Measurements from ENCODE around the gene NELFB.

Gene NELFB

DNA sequence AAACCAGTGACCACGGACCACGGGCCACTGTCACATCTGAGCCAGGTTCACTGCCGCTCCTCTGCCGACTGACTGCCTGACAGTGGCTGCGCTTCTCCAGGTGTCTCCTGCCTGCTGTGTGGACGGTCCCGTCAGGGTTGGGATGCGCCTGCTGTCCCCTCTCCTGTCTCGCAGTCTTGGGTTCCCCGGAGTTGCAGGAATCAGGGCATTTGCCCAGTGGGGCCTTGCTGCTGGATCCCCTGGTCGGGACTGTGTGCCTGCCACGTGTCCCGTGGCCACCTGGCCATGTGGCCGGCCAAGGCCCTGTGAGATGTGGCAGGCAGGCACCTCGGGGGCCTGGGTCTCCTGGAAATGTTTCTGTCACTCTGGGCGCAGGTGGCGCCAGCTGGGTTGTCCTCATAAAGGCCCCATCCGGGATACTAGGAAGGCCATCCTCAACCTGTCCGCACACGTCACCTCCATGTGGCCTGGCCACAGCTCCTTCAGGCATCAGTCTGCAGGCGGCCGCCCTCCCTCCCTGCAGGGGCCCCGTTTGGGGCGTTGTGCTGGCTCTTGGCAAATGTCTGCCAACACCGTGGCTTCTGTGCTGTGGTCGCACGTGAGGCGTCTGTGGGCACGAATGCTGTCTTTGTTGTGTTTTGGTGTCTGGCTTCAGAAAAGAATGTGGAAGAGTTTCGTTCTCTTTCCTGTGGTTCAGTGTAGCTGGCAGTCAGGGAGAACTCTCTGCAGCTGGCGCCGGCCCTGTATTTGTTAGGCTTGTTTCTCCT is 16.0 kb downstream of the NELFB start:
- DNase-seq: no peak

DNA sequence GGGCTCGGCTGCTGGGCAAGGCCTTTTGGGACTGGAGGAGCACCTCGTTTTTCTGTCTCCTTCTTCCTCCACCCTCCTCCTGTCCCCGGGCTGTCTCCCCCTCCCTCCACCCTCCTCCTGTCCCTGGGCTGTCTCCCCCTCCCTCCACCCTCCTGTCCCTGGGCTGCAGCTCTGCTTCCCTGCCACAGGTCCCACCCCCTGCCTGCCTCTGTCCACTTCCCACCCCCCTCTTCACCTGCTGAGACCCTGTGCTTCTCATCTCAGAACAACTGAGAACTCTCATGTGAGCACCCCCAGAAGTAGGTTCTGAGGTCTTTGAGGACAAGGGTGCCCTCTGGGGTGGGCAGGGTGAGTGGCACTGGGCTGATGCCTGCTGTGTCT is 16.6 kb downstream of the NELFB start:
- DNase-seq: no peak

DNA sequence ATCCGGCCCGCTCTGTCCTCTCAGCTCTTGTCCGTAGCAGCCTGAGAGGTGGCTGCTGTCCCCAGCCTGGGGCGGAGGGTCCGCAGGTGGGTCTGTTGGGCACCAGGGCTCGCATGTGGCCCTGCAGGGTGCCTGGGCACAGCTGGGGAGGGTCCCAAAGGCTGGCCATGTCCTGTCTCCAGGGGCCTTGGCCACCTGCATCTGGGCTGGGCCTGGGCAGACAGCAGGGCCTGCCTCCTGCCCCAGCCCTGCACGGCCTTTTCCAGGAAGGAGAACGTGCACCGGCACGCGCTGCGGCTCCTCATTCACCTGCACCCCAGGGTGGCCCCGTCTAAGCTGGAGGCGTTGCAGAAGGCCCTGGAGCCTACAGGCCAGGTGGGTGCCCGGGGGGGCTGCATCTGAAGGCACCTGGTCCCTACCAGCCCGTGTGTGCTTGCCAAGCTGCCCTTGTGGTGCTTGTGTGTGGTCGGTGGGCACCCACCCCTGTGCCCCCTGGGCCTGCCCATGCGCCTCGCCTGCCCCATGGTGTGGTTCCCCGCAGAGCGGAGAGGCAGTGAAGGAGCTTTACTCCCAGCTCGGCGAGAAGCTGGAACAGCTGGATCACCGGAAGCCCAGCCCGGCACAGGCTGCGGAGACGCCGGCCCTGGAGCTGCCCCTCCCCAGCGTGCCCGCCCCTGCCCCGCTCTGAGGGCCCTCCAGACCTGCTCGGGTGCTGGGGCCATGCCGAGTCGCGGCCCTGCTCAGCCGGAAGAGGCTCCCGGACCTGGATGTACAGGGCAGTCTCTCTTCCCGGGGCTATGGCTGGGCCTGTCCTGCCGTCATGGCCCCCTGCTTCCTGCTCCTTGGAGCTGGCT is 17.3 kb downstream of the NELFB start:
- no peak for DNase-seq

DNA sequence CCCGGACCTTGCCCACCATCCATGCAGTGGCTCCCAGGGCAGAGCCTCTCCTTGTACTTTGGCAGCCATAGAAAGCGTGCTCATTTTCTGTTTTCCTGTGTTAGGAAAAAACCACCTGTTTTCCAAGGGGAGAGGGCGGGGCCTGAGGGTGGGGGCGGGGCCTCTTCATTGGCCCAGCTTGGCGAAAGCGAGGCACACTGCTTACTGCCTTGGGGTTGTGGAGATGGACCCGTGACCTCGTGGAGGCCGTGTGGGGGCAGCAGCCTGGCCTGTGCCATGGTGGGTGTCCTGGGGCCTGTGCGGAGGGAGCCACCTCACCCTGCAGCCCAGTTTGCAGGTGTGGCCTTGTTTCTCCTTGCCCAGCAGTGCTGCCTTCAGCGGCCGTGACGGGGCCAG is 18.0 kb downstream of the NELFB start:
- DNase-seq: no peak

DNA sequence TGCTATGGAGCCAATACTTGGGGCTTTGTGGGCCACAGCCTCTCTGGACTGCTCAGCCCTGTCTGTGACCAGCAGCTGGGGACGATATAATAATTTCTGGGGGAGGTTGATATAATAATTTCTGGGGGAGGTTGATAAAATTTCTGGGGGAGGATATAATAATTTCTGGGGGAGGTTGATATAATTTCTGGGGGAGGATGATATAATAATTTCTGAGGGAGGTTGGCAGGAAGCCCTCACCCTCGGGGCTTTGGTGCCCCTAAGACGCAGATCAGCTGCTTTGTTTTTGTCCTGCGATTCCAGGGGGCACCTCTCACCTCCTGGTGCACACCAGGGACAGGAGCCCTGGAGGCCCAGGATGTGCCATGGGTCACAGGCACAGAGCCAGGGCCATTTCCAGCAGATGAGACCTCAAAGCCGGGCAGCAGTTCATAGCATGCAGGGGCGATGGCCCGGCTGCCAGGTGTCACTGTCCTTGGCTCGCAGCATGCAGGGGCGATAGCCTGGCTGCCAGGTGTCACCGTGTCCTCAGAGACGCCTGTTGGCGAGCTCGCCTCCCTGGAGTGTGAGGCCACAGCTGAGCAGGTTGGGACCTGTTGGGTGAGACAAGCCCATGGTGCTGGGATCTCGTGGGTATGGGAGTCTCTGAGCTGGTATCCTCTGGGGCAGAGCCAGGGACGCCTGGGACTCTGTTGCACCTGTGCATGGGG is 18.6 kb downstream of the NELFB start:
- DNase-seq: no peak

DNA sequence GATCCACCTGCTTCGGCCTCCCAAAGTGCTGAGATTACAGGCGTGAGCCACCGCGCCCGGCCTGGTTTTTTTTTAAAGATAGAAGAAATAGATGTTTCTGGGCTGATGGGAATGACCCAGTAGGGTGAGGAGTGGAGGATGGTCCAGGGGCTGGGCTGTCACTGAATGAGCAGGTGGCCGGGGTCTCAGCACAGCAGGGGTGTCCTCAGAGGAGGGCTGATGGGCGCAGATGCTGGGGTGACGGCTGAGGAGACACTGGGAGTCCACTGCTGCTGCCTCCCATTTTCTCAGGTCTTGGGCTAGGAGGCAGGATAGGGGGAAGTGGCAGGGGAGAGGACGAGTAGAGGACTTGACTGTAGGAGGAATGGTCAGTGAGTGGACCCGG is 20.1 kb downstream of the NELFB start:
- no peak for DNase-seq

DNA sequence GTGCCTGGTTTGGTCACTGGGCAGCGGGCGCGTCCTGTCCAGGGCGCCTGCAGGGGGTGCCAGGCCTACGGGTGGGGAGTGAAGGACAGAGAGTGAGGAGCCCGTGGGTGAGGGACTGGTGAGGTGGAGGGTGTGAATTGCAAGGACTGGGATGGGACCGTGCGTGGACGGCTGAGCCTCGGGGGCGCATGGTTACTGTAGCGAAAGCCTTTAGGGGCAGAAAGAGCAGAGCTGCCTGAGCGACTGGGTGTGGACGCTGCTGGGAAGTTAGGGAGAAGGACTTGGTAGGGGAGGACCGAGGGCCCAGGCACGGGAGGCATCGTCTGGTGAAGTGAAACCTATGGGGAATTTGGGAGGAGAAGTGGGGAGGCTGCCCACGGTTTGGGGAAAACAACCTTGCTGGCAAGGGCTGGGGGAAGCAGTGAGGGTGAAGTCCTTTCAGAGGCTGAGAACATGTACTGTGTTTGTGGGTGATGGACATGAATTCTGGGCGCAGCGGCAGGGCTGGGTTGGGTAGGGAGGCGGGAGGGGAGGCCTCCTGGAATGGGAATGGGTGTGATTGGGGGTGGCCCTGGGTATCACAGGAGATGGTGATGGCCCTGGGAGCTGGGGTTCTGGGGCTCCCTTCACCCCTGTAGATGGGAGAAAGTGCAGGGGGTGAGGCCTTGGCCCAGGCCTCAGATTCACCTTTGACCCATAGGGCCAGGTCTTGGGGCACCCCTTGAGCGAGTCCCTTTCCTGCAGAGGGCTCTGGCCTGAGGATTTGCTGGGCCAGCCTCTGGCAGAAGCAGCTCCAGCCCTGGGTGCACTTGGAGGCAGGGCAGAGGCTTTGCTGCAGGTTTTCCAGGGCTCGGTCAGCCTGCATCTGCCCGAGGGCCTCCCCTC is 20.7 kb downstream of the NELFB start:
- no peak for DNase-seq

DNA sequence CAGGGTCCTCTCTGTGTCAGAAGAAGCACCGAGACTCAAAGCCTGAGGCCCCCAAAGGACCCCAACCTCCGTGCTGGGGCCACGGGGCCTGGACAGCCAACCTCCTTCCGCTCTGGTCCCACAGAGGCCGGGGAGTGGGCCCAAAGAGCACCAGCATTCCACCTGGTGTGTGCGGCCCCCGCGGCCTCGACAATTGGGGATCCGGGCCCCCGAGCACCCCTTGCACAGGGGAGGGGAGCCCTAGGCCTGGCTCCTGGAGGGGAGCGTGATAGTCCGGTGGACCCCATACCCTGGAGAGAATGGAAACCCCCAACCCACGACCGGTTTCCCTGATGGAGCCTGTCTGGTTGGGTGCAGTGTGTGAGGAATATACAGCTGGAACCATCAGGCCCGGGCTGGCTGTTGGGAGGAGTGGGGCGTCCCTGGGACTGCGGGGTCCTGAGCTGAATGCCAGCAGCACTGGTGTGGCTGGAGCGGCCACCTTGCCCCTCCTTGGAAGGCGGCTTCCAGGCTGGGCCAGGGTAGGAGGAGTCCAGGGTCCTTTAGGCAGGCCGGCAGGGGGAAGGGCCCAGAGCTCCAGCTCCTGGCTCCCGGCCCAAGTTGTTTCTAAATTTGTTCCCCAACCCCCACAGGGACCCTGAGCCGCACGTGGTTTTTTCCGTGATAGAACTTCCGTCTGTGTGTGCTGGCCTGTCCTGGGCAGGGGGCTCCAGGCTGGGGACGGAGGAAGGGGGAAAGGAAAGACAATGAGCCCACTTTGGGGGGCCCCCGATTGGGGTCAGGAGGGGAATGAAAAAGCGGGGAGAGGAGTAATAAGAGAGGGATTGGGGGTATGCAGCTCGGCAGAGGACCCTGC is 21.6 kb downstream of the NELFB start:
- peak; percentile 78 for DNase-seq

DNA sequence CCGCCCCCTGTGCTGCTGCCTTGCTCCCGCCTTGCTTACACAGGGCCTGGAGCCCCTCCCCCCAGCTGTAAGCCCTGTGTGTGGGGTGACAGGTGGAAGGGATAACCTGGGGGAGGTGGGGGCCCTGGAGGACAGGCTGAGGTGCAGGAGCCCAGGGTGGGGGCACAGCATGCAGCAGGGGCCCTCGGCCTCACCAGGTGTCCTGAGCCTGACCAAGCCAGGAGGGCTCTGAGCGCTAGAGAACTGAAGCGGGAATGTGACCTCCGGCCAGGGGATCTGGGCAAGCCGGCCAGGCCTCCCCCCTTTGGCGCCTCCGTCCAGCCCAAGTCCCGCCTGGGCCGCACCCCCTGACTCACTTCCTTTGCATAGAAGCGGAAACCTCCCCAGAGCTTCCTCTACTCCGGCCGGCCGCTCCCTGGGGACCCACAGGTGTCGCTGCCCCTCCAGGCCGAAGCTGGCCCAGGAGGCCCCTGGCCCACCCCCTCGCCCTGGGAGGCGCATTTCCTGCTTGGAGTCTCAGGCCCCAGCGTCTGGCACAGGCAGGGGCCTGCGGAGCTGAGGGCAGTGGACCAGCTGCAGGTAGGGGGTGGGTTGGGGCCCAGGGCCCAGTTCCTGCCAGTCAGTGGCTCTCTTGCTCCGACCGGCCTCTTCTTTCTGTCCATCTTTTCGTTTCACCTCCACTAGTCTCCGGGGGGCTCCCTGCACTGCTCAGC is 22.4 kb downstream of the NELFB start, which contains the start of gene TOR4A:
Gene TOR4A, plus strand, starts transcription at position 398 of the 713 bp plus-strand sequence. CDS start 964 bp downstream, outside the sequence.
- DNase-seq: peak; percentile 59

DNA sequence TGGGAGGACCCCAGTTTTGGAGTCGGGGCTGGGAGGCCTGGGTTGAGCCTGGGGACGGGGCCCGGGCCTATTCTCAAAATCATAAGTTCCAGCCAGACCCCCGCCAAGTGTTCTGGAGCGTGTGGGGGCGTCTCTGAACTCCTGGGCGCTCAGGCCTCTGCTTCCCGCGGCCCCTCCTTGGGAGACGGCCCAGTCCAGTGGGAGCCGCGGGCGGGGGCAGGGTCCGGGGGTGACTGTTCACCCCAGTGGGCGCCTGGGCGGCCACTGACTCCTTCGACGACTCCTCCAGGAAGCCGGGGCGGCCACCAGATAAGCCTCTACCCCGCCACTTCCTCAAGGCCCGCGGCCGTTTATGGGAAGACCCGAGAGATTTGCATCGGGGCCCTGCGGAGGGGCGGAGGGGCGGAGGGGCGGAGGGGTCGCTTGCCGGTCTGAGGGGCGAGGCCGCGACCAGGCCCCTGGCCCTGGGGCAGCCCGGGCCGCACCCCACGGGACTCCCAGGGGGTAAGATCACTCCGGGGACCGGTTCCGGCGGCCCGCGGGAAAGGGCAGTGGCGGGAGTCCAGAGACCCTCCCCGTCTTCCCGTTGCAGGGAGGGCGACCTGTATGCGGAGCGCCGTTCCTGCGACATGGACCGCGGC is 23.1 kb downstream of the NELFB start:
- DNase-seq: peak; percentile 42

DNA sequence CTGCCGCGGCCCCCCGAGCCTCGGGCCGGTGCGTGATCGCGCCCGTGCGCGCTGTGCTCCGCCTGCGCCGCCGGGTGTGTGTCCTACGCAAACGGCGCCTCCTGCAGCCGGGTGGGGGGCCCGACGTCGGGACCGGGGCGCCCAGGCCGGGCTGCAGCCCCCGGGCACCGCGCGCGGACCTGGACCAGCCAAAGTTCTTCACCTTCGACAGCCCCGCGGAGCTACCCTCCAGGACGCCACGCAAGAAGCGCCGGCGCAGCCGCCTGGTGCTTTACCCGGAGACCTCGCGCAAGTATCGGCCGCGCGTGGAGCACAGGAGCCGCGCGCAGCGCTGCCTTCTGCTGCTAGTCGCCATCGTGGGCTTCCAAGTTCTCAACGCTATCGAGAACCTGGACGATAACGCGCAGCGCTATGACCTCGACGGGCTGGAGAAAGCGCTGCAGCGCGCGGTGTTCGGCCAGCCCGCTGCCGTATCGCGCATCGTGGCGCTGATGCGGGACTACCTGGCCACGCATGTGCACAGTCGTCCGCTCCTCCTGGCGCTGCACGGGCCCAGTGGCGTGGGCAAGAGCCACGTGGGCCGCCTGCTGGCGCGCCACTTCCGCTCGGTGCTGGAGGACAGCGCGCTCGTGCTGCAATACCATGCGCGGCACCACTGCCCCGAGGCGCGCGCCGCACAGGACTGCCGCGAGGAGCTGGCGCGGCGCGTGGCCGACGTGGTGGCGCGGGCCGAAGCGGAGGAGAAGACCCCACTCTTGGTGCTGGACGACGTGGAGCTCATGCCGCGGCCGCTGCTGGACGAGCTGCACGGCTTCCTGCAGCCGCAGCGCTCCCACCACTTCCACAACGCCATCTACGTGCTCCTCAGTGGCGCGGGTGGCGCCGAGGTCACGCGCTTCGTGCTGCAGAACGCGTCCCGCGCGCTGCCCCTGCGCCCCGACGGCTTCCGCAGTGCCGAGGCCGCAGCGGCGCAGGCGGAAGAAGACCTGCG is 23.9 kb downstream of the NELFB start:
- no peak for DNase-seq

DNA sequence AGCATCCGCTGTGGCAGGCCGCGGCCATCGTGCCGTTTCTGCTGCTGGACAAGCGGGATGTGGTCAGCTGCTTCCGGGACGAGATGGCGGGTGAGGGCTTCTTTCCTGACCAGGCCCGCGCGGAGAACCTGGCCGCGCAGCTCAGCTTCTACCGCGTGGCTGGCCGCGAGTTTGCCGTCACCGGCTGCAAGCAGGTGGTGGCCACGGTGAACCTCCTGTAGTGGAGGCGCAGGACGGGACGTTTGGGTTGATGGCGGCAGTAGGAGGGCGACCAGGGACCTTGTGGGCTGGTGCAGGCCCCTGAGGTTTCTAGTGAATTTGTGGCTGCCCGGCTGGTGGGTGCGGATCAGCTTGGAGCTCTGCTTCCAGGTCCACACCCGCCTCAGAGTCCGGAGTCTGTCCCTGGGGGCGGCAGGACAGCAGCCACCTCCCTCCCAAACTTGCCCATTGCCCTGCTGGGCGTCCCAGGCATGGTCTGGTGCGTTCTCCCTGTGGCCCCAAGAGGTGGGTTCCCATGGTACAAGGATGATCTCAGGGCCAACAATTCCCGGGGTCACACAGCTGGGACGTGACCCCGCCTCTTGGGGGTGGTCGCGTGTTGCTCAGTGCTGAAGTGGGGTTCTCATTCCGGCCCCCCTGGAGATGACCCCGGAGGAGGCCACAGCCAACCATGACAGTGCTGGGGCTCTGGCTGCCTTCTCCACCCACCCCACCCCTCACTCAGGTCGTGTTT is 24.8 kb downstream of the NELFB start:
- DNase-seq: no peak

DNA sequence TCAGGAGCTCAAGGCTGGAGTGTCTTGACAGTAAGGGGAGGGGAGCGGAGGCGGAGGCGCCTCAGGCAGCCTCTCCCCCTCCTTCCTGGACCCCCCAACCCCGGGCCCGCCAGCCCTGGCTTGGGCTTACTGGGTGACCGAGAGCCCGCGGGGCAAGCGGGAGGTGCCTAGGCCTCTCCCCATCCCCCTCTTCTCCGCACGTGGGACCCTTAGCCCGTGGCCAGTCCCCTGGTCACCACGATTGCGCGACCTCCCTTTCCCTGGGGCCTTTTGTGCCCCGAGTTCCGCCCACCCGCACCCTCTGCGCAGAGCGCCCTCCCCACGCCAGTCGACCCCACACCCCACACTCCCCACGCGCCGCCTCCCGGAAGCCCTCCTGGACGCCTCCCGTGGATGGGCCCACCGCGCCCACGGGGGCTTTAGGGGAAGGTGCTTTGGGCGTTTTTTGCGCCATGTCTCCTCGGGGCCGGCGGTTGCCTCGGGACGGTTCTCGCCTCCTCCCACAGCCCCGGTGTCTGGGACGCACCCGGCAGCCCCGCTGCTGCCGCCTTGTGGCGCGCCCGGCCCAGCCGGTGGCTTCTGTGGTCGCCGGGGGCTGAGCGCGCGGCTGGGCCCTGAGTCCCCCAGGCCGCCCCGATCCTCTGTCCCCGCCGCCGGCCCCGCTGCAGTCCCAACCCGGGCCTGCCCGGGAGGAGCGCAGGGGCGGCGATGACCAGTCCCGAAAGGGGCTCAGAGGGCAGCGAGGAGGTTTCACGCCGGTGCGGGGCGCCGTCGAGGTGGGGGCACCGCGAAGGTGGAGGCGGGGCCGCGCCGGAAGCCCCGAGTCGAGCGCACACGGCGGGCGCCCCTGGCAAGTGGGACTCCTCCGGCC is 25.6 kb downstream of the NELFB start:
- DNase-seq: peak; percentile 55

DNA sequence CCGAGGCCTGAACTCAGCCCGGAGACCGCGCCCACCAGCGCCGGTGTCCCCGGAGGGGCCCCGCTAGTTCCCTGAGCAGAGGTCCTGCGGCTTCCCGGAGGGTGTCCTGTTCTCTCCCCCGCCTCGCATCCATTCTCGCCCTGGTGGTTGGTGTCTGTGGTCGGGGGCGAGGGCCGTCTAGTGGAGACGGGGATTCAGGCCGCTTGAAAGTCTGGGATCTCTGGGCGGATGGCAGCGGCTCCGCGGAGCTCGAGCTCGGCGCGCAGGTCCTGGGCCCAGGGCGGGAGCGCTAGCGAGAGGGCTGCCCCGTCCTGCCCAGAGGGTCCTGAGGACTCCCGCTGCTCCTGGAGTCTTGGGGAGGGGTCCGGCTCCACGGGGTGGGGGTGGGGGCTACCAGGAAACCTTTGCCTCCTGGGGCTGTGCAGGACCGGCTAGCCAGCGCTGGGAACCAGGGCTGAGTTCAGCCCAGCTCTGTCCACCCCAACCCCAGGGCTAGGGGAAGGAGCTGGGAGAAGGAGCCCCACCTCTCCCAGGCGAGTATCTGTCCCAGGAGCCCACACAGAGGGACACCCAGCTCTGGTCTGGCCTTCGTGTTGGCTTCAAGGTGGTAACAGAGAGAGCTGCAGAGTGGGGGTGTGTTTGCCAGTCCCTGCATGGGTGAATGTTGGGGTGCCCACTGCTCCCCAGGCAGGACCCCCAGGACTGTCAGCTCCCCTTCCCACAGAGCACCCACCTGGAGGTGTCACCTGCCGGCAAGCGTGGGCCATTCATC is 26.4 kb downstream of the NELFB start:
- DNase-seq: peak; percentile 67

DNA sequence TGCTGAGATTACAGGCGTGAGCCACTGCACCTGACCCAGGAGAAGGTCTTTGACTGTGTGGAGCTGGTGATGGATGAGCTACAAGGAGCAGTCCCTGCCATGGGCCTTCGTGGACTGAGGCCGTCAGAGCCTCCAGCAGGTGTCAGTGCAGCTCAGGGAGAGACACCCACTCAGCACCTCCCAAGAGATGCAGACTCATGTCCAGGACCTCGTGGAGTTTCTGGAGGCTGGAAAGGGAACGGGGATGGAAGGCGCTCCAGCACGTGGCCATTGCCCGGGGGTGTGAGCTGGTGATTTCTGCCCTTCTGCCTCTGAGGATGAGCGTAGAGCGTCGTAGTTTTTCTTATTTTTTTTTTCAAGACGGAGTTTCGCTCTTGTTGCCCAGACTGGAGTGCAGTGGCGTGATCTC is 31.9 kb downstream of the NELFB start:
- DNase-seq: peak; percentile 62

DNA sequence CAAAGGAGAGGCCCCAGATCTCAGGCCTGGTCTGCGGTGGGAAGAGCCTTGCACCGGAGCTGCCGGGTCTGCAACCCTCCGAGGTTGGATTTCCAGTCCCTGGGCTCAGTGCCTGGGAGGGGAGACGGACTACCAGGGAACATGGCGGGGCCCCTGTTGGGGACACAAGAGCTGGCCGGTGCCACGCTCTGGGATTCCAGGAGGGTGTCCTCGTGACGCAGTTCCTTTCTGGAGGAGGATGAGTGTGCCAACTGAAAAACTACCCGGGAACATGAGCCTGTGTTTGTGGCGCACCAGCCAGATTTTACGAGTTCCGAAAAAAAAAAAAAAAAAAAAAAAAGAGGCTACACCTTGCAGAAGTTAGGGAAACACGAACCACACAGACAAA is 38.0 kb downstream of the NELFB start:
- DNase-seq: no peak

Data from eye (tissue), 1 donor.